Erythroblast (primary cell): ENCODE results near the gene INTS2.

Experiments used
- GATA1 ChIP-seq: IDR thresholded peaks from 2 replicates; pipeline ENCODE4 v1.6.1; 2011; ENCODE audit warnings: low read depth, mild to moderate bottlenecking, control low read depth, low read length, moderate library complexity
- POLR2A ChIP-seq: IDR thresholded peaks from 2 replicates; pipeline ENCODE4 v1.6.1; 2011; ENCODE audit warnings: mild to moderate bottlenecking, low read length

- TF ChIP-seq POLR2A (no peak), GATA1 (no peak)
Observed at GRCh38 chr17:61943117-61943516, 15.3 kb upstream of the INTS2 start.
